Caco-2 (cell line): Measurements from ENCODE around the gene OTOG. TPM values are rescaled to one million over a fixed set of nuclear protein-coding genes. Genes with fewer than 3 reads are reported as not detected.

ENCODE experiments used
- BruUV-seq: library from RNA; stranded (reverse); fragments of 400-500 nt; replicated peaks from 2 replicates; lab custom pipeline; 2021; lab: Mats Ljungman, UMichigan
- CTCF ChIA-PET: fragments of 300-600 bp; sonication (Branson Sonifier 250); formaldehyde crosslinking; loops from one replicate; lab custom pipeline; 2022; ENCODE audit warnings: antibody characterized with exemption; lab: Charles Lee
- POLR2A ChIA-PET: fragments of 300-600 bp; sonication (Branson Sonifier 250); formaldehyde crosslinking; loops from one replicate; lab custom pipeline; 2022; ENCODE audit warnings: antibody characterized with exemption; lab: Charles Lee
- DNase-seq, 2 experiments: peaks; one replicate each; pipeline versions ENCODE4 v3.0.0 to v3.0.0-alpha.2; 2020 to 2022
- H3K27me3 ChIP-seq: replicated peaks from 2 replicates; pipeline ENCODE4 v1.6.0; 2011; ENCODE audit warnings: low read length; ENCODE audit not compliant: control insufficient read depth, insufficient read depth
- H3K36me3 ChIP-seq: 2 replicates; pipeline ENCODE4 v1.5.1; 2011; ENCODE audit warnings: low read length; ENCODE audit not compliant: control insufficient read depth, insufficient read depth
- H3K4me1 ChIP-seq: fragments of 250-450 bp; sonication (Bioruptor Pico); 2 replicates; pipeline ENCODE4 v1.5.1; 2020; ENCODE audit warnings: mild to moderate bottlenecking
- H3K4me3 ChIP-seq: 2 replicates; pipeline ENCODE4 v1.5.1; 2011; ENCODE audit warnings: low read depth, mild to moderate bottlenecking, control low read depth, low read length
- H3K9me3 ChIP-seq: fragments of 250-450 bp; sonication (Bioruptor Pico); 2 replicates; pipeline ENCODE4 v1.5.1; 2020; ENCODE audit warnings: mild to moderate bottlenecking, moderate library complexity
- H3K27ac Mint-ChIP-seq: one replicate; pipeline ENCODE4 v1.8.0; 2022; ENCODE audit warnings: mixed read lengths; ENCODE audit not compliant: unreplicated experiment
- H3K27me3 Mint-ChIP-seq: one replicate; pipeline ENCODE4 v1.8.0; 2022; ENCODE audit warnings: mixed read lengths; ENCODE audit not compliant: insufficient read depth, unreplicated experiment
- H3K36me3 Mint-ChIP-seq: one replicate; pipeline ENCODE4 v1.8.0; 2022; ENCODE audit warnings: mild to moderate bottlenecking, mixed read lengths; ENCODE audit not compliant: insufficient read depth, unreplicated experiment
- H3K4me1 Mint-ChIP-seq: one replicate; pipeline ENCODE4 v1.8.0; 2022; ENCODE audit warnings: low read depth, mixed read lengths; ENCODE audit not compliant: unreplicated experiment
- H3K4me3 Mint-ChIP-seq: one replicate; pipeline ENCODE4 v1.8.0; 2022; ENCODE audit warnings: mild to moderate bottlenecking, moderate library complexity, mixed read lengths; ENCODE audit not compliant: unreplicated experiment
- H3K9me3 Mint-ChIP-seq: one replicate; pipeline ENCODE4 v1.8.0; 2022; ENCODE audit warnings: mixed read lengths; ENCODE audit not compliant: unreplicated experiment
- intact Hi-C: fragments of 100-400 bp; cut with micrococcal nuclease; formaldehyde crosslinking; loops from one replicate; pipeline ENCODE4 v1.10.0; 2022; ENCODE audit not compliant: unreplicated experiment
- total RNA-seq: library from RNA; stranded (reverse); gene quantifications from 2 replicates; pipeline ENCODE4 v1.2.3, GENCODE V29; 2022
- TF ChIP-seq, protein P1 (sequence below), 2 experiments: fragments of 200-600 bp in 1 of 2; IDR thresholded peaks; 1 replicate in 1 of 2; 2 replicates in 1 of 2; pipeline versions ENCODE4 v1.5.1 to v1.8.0; 2011 to 2022; ENCODE audit warnings: antibody characterized with exemption in 1 of 2, control low read depth in 1 of 2, inconsistent platforms in 1 of 2, low read depth in 1 of 2, low read length in 1 of 2, mild to moderate bottlenecking in 1 of 2, moderate library complexity in 1 of 2; ENCODE audit not compliant: insufficient read depth in 1 of 2, severe bottlenecking in 1 of 2, unreplicated experiment in 1 of 2

Gene OTOG
- total RNA-seq, 1 experiment from 2014 or later: 0.95 TPM

GRCh38 chr11:17531071-17531600 lies 15.9 kb upstream of the OTOG start:
- DNase-seq: no peak
- no peak overlapping the region for H3K4me3 Mint-ChIP-seq
- TSS peak; percentile 27 for BruUV-seq
- H3K36me3 Mint-ChIP-seq: peaks cover 59% of the 10 kb centered on the region
- Histone ChIP-seq H3K4me3 (no peak overlapping the region), H3K4me1 (peaks cover 47% of the 10 kb centered on the region), H3K9me3 (no peaks in the 10 kb centered on the region), H3K27me3 (no peaks in the 10 kb centered on the region), H3K36me3 (peaks cover 6% of the 10 kb centered on the region; the same call in 1 of the 2 replicates)
- peaks cover 30% of the 10 kb centered on the region for H3K4me1 Mint-ChIP-seq
- TF ChIP-seq, protein P1, sequence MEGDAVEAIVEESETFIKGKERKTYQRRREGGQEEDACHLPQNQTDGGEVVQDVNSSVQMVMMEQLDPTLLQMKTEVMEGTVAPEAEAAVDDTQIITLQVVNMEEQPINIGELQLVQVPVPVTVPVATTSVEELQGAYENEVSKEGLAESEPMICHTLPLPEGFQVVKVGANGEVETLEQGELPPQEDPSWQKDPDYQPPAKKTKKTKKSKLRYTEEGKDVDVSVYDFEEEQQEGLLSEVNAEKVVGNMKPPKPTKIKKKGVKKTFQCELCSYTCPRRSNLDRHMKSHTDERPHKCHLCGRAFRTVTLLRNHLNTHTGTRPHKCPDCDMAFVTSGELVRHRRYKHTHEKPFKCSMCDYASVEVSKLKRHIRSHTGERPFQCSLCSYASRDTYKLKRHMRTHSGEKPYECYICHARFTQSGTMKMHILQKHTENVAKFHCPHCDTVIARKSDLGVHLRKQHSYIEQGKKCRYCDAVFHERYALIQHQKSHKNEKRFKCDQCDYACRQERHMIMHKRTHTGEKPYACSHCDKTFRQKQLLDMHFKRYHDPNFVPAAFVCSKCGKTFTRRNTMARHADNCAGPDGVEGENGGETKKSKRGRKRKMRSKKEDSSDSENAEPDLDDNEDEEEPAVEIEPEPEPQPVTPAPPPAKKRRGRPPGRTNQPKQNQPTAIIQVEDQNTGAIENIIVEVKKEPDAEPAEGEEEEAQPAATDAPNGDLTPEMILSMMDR (IDR thresholded peaks at IDR 0.05; ENCODE audit: insufficient read depth in 1 of 2, low read depth in 1 of 2, low read length in 1 of 2, severe bottlenecking in 1 of 2, unreplicated experiment in 1 of 2): no peak
- H3K27ac Mint-ChIP-seq: no peak overlapping the region
- CTCF ChIA-PET: interaction anchor here (0.8 to 1.8 kb wide), 3 partner anchors 12 to 17 kb away, joined by 3 to 17 read pairs (median 3); partner anchors contain the start of gene USH1C
- intact Hi-C loops: loop anchor here (1.0 kb wide), 1 partner anchor 10 kb away; no protein-coding TSS in a partner anchor
- POLR2A ChIA-PET: interaction anchor here (1.2 to 2.6 kb wide), 3 partner anchors 10 to 13 kb away, joined by 6 to 10 read pairs (median 7); partner anchors contain the start of gene USH1C
- H3K9me3 Mint-ChIP-seq: no peaks in the 10 kb centered on the region
- no peaks in the 10 kb centered on the region for H3K27me3 Mint-ChIP-seq

GRCh38 chr11:17531636-17532113 lies 15.4 kb upstream of the OTOG start:
- TF ChIP-seq, protein P1 (IDR thresholded peaks at IDR 0.05; ENCODE audit: insufficient read depth in 1 of 2, low read depth in 1 of 2, low read length in 1 of 2, severe bottlenecking in 1 of 2, unreplicated experiment in 1 of 2): no peak
- no TSS peak for BruUV-seq
- peak; percentile 67 to 90 for DNase-seq
- Histone ChIP-seq H3K36me3 (peaks cover 3% of the 10 kb centered on the region; the same call in 1 of the 2 replicates), H3K4me3 (no peak overlapping the region), H3K27me3 (no peaks in the 10 kb centered on the region), H3K4me1 (peaks cover 49% of the 10 kb centered on the region), H3K9me3 (no peaks in the 10 kb centered on the region)
- intact Hi-C loops: loop anchor here (1.0 kb wide), 1 partner anchor 10 kb away; no protein-coding TSS in a partner anchor
- POLR2A ChIA-PET: interaction anchor here (1.2 to 2.6 kb wide), 3 partner anchors 10 to 13 kb away, joined by 6 to 10 read pairs (median 7); partner anchors contain the start of gene USH1C
- peaks cover 55% of the 10 kb centered on the region for H3K36me3 Mint-ChIP-seq
- peak overlapping the region; percentile 78 for H3K27ac Mint-ChIP-seq
- H3K4me3 Mint-ChIP-seq: peak overlapping the region; percentile 52
- CTCF ChIA-PET: interaction anchor here (0.8 to 1.9 kb wide), 4 partner anchors 10 to 16 kb away, joined by 3 to 17 read pairs (median 4); partner anchors contain the start of gene USH1C
- H3K27me3 Mint-ChIP-seq: no peaks in the 10 kb centered on the region
- peaks cover 34% of the 10 kb centered on the region for H3K4me1 Mint-ChIP-seq
- no peaks in the 10 kb centered on the region for H3K9me3 Mint-ChIP-seq

- ChIA-PET CTCF (interaction anchor here (0.8 to 1.9 kb wide), 2 partner anchors 9 to 16 kb away, joined by 4 read pairs; no protein-coding TSS in a partner anchor), POLR2A (interaction anchor here (1.2 to 2.6 kb wide), 2 partner anchors 9 to 12 kb away, joined by 4 to 10 read pairs; partner anchors contain the start of gene USH1C)
- Histone ChIP-seq H3K4me3 (no peak overlapping the region), H3K27me3 (no peaks in the 10 kb centered on the region), H3K9me3 (no peaks in the 10 kb centered on the region), H3K4me1 (peaks cover 57% of the 10 kb centered on the region), H3K36me3 (peaks cover 1% of the 10 kb centered on the region; the same call in 1 of the 2 replicates)
- TF ChIP-seq, protein P1 (IDR thresholded peaks at IDR 0.05; ENCODE audit: insufficient read depth in 1 of 2, low read depth in 1 of 2, low read length in 1 of 2, severe bottlenecking in 1 of 2, unreplicated experiment in 1 of 2): no peak
- H3K4me1 Mint-ChIP-seq: peaks cover 46% of the 10 kb centered on the region
- H3K27me3 Mint-ChIP-seq: no peaks in the 10 kb centered on the region
- no peaks in the 10 kb centered on the region for H3K9me3 Mint-ChIP-seq
- H3K36me3 Mint-ChIP-seq: peaks cover 61% of the 10 kb centered on the region
- H3K27ac Mint-ChIP-seq: peak overlapping the region; percentile 78
- no TSS peak for BruUV-seq
- H3K4me3 Mint-ChIP-seq: no peak overlapping the region
- intact Hi-C loops: no loop called here
- no peak for DNase-seq
These were observed 14.3 kb upstream of the OTOG start for GRCh38 chr11:17532784-17533183.
